T-helper 2 cell (primary cell): Measurements from ENCODE around the gene PHF21B.
A peak's percentile ranks its signal among the peaks of the same experiment; 100 is the strongest.

Experiments used
- DNase-seq, 5 experiments: peaks; one replicate each; pipeline versions ENCODE4 v3.0.0 to v3.0.0-alpha.2; 2012 to 2022

PHF21B gene

DNA sequence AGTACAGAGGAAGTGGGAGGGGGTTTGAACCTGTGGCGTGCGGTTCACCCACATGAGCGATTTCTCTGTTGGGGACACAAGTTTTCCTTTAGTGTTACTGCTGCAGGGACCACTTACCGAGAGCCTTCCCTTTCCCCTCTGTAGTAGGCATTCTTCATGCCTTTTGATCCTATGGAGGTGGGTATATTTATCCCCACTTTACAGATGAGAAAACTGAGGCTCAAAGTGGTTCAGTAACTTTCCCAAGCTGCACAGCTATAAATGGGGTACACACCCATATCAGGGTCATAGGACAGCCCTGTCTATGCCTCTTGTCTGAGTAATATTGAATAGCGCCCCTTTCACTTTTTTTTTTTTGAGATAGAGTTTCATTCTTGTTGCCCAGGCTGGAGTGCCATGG is 3.3 kb upstream of the PHF21B start:
- no peak for DNase-seq

DNA sequence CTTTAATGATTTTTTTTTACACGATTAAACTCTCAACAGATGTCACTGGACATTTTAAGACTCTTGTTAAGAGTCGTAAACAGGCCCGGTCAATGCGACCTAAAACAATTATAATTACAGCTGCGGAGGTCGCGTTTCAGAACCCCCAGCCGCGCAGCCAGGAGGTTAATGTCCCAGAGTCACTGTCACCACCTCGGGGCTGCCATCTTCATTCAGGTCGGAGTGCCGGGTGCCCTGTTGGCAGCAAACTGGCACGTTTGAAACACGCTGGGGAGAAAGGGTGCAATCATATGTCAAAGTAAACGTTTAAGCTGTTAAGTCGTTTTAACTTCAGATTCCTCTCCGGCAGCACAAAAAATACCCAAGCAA is 711 bp upstream of the PHF21B start:
- no peak for DNase-seq

DNA sequence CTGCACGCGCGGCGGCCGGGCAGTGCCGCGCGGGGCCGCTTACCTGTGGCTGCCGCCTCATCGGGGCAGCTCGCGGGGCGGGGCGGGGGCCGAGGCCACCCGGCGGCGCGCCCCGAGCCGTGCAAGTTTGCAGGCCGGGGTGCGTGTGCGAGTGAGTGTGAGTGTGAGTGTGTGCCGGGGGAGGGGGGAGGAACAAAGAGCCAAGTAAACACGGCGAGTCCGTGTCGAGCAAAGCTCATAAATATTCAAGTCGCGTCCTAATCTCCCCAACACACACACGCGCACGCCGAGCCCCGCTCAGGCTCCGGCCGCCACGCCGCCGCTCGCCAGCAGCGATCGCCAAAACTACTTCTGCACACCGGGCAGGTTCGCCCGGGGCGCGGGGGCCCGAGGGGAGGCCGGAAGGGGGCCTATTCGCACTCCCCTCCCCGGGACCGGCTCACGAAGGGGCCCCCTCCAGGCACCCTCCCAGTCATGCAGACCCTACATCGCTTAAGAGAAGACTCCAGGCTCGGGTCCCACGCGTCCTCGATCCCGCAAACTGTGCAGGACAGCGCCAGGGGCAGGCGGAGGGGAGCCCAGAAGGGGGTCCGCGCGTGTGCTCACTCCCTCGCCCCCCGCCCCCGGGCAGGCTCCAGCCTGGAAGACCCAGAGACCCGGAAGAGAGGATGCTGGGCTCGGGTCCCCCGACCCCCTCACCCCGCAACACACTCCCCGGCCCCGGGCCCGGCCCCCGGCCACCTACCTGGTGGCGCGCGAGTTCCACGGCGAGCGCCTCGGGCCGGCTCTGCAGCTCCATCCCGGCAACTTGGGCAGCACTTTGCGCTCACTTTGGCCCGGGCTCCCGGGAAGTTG is 827 bp downstream of the PHF21B start:
- DNase-seq = peak in 1 of 5 experiments; percentile 8

DNA sequence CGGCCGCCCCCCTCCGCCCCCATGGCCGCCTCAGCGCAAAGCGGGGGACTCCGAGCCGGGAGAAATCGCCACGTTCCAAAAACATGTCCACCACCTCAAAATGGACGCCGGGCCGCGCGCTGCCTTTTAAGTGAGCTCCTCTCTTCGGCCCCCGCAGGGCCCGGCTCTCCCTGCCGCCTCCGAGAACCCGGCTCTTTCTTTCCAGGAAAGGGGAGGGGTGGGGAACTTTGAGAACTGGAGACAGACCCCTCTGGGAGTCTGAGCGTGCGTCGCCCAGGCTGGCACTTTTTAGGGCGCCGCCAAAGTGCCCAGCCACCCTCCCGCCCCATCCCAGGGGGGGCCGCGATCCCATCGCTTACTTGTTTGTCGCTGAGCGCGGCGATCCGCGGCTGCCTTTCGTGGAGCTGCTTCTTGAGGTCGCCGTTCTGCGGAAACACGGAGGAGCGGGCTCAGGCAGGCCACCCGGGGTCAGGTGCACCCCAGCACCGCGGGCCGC is 1.6 kb downstream of the PHF21B start:
- peak in 1 of 5 experiments; percentile 5 for DNase-seq

DNA sequence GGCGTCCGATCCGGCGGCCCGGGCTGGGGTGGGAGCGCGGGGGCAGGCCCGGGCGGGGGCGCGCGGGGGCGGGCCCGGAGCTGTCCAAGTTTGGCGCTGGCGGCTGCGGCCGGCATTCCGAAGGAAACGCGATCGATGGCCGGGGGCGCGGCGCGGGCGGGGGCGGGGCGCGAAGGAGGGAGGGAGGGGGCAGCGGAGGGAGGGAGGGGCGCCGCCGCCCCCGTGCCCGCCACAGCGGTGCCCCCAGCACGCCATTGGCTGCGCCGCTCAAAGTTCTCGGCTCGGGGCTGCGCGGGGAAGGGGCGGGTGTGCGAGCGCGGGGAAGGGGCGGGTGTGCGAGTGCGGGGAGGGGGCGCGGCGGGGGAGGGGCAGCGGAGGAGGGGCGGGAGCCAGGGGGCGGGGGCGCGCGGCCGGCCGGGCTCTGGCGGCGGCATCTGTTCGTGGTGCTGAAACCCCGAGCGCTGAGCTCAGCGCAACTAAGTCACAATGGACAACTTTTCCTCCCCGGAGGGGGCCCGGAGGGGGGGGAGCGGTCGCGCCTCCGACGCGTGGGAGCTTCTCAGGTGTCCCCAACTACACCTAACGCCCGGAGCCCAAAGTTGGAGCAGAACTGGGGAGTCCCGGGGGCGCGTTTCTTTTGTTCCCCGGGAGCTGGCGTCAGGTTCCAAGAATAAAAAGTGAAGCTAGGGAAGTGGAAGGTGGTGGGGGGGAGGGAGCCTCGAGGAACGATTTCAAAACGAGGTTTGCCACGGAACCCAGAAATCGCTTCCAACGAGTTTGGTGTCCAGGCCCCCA is 2.2 kb downstream of the PHF21B start:
- peak in 1 of 5 experiments; percentile 11 for DNase-seq

DNA sequence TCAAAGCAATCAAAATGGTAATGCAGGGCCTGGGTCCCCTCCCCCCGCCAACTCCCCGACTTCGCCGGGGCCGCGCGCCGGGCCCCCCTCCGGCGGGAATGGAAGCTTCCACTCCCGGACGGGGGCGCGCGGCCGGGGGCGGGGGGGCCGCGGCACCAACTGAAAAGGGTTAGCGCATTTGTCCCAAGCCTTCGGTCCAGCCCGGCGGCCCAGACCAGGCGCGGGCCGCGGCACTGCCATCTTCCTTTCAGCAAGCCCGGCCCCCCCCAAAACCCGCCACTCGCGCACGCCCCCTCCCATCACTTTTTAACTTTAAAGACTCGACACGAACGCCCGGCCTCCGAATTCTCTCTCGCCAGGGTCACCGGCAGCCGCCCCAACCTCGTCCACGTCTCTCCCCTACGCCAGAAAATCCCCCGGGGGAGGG is 2.8 kb downstream of the PHF21B start:
- DNase-seq = no peak

DNA sequence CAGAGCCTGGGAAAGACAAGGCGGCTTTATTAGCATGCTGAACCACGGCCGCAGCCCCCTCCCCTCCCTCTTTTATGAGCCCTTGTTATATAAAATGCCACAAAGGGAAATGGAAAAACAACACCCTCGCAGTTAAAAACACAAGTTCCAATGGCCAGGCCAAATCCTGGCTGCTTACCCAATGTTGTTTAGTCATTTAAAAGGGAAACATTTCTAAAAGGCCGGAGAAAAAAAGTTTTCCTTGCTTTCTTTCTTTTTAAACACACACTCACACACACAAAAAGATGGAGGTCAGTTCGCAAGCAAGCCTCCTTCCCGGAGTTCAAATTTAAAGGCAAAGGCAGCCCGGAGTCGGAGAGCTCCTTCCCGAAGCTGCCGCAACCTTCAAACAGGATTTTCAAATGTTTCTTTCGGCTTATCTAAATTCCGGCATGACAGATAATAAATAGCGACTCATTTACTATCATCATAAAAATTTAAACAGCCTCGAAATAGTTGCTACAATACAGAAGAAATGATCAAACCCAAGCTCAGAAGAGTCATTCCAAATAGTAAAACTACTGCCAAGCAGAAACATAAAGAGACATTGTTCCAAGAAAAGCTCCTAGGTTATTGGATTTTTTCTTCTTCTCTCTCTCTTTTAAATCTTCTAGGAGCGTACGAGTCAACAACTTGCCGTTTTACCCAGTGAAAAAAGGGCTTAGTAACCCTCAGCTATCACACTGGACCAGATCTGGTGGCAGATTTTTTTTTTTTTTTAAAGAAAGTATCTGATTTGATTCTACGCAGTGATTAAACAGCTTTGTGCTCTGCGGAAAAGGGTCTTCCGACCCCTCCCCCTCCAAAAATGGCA is 3.5 kb downstream of the PHF21B start:
- no peak for DNase-seq

DNA sequence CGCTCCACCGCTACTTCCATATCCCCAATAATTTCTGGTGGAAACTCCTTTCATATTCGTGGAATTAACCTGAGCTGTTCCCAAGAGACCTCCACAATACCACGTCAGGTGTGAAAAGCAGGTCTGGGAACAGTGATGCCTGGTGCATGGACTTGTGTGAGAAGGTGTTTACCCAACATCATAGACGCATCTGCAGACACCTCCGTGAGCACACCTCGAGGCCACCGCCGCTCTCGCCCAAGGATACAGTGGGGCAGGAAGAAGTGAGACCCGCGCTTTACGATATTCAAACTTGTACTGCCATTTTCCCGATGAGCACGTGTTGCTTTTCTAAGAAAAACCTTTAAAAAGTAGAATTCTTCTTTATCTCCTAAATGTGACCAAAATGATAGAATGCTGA is 8.2 kb downstream of the PHF21B start:
- DNase-seq = no peak

DNA sequence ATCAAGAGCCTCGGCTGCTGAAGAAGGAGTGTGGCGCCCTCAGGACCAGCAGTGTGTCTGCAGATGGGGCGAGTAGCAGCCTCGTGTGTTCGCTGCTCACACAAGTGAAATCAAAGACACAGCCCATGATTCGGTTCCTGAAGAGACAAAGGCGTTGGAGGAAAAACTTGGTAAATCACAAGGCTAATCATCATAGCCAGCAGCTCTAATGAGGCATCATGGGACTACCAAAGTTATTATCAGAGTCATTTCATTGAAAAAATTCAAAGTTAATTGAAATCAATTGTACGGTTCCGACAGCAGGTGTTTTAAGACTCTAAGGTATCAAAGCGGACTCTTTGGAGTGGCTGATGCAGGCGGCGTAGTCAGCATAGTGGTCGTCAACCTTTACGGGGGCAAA is 9.5 kb downstream of the PHF21B start:
- no peak for DNase-seq

DNA sequence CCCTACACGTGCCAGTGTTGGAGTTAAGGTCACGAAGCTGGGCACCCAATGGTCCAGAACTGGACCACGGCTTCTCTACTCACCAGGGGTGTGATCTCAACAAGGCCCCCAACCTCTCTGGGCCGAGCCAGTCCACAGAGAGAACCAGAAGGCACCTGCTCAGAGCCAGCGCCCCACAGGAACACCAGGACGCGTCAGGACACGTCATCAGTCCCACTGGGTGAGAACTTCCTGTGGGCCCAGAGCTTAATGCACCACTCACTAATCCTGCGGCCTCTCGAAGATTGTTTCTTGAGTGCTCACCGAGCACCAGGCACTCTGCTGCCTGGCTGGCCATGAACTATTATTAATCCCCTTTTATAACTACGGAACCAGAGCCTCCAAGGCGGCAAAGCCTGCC is 10.1 kb downstream of the PHF21B start:
- no peak for DNase-seq

DNA sequence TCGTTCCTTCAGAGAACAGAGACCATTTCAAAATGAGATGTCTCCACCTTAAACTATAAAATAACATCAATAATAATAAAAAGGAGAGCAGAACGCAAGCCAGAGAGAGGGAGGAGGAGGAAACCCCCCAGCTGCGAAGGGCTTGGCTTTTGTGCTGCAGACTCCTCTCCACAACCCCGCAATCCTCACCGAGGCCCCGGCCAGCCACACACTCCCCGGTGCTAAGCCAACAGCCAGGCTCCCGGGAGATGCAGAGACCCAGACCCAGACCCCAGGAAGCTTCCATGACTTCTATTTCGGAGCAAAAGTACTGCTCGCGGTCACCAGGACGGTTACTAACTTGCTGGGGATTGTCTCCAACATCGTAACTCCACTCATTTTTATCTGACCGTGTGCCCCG is 10.6 kb downstream of the PHF21B start:
- DNase-seq = no peak

DNA sequence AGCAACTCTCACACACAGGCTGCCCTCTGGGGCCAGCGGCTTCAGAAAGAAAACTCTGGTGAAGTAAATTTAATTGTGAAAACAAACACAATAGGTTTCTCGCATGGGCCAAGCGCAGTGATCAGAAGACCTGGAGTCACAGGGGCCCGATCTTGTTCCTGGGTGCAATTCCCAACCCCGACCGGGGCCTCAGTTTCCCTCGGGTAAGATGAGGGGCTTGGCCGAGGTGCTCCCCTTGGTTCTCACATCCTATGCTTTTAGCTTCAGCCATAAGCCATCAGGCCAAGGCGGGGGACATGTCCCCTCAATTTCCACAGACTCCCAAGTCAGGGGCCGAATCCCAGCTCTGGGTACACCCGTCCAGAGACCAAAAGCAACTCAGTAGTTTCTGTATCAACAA is 11.5 kb downstream of the PHF21B start:
- DNase-seq = no peak

DNA sequence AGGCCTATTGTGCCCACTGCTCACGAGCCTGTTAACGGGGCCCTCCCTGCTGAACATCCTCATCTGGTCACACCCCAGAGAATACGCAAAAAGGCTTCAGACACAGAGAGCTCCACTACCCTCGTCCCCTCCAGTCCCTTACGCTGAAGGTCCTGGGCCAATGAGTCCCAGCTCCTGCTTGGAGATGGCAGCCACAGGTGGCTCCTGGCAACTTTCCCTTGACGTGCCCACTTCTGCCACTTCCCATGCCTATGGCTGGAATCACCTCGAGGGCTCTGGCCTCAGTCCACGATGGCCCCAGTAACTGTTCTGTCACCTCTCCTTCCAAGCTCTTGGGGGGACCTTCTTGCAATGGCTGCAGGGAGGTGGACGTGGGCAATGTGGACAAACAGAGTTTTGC is 12.7 kb downstream of the PHF21B start:
- DNase-seq = no peak

DNA sequence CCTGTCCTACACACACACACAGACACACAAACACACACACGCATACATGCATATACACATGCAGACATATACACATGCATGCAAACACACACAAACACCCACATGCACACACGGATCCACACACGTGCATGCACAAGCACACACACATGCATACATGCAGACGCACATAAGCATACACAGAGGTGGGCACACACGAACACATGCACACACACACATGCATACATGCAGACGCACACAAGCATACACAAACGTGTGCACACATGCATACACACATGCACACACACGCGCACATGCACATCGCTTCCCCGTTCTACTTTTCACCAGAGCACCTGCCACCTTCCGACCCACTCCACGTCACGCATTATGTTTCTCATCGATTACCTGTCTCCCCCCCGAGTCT is 13.2 kb downstream of the PHF21B start:
- DNase-seq = no peak

DNA sequence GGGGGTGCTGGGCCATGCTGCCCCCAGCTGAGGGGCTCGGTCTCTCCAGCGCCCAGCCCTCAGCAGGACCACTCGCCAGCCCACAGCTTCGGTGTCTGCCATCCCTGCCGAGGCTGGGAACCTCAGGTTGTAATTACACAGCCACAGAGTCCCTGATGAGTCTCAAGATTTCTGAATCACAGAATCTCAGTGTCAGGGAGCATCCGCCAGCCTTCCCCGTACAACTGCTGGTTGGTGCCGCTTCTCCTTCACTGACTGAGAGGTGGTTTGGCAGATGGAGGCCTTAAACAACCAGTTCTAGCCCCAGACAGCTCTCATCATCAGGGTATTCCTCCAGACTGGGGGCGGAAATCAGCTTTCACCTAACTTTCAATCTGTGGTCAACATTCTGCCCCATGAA is 13.7 kb downstream of the PHF21B start:
- DNase-seq = no peak

DNA sequence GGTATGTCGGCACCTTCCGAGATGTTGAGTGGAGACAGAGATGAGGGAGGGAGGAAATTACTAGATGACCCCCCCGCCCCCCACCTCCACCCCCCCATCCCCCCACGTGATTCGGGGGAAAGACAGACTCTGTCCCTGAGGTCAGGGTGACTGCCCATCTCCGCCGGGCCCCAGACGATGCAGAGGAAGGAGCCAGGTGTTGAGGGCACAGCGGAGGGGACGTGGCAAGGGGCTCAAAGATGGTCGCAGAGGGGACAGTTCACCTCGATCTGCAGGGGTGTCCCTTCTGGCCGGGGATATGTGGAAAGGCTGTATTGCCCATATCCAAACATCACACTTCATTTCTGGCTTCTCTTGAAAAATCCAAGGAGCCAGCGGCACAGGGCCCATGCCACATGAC is 14.1 kb downstream of the PHF21B start:
- DNase-seq = no peak

DNA sequence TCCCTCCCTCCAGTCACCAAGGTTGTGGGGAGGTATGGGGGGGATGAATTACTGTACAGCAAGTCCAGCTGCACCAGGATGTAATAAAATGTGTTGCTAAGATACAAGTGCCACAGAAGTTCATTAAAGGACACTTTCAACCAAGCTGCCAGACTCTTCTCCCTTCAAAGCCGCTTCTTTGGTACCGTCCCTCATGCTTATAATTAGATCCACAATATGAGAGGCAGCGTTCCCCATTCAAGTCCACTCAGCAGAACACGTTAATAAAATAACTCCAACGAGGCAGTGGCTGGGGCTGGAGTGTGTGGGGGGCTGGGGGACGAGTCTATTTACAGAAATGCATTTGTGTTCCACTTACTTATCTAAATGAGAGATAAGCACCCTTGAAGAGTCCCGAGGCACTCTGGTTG is 14.7 kb downstream of the PHF21B start:
- no peak for DNase-seq

DNA sequence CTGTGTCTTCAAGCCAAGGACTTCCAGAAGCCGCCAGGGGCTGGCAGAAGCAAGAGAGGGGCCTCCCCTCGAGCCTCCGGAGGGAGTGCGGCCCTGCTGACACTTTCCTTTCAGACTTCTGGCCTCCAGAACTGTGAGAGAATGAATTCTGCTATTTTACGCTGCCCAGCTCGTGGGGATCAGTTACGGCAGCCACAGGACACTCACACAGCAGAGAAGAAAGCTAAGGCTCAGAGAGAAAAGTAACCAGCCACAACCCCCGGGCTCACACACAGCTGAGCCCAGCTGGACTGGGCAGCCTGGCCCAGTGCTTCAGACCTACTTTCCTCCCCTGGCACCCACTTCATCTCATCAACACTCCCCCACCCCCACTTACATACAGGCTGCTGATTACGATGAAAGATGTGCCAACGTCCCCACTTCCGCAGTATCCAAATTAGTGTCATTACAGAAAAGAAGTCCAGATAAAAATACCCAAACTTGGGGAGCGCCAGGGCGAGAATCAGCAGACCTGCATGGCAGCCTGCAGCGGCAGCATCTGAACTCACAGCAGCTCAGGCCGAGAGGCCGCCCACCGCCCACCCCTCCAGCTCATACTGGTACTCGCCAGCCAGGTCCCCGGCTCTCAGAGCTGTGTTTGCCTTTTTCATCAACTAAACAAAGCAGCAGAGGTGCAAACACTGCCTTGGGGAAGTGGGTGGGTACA is 15.3 kb downstream of the PHF21B start:
- DNase-seq = no peak

DNA sequence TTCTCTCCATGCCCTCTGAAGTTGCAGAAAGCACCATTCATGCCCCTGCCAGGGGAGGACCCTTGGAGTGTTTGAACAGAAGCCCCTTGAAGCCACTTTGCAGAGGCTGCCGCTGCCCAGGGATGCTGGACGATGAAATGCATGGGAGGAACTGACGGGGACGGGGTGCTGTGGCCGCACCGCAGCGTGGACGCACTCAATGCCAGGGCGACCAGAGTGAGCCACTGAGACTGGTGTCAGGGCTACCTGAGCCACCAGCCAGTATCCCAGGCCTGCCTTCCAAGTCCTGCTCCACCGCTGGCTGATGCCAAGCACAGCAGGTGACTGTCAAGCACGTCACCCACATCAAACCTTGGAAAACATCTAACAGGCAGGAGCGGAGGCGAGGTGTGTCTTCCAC is 17.6 kb downstream of the PHF21B start:
- DNase-seq = no peak

DNA sequence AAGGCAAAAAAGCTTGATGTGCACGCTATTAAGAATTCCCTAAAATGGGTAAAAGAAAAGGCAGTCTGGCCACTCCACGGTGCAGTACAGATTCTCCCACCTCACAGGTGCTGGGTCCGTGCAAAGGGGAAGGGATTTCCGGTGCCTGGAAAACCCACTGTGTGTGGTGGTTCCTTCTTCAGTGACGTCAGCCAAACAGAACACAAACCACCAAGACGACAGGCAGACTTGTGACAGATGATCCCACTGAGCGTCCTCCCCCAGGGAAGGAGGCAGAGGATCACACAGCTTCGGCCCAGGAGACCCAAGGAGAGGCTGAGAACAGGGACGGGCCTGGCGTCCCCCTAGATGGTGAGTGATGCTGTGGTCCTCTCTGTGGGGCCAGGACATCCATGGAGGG is 18.6 kb downstream of the PHF21B start:
- no peak for DNase-seq

DNA sequence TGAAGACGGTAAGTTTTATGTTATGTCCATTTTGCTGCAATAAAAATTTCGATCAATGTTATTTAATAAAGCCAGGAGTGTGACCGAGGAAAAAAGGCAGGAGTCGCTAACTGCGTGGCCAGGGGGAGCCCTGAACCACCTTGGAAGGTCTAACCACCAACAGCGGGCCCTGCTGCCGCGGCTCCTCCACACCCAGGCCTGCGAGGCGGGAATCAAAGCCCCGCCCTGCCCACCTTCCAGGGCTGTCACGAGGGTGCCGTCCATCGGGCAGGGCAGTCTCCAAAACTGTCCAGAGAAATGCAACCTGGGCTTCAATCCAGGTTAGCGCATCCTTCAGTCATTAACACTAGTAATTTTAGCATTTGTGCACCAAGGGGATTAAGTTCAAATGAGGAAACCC is 19.0 kb downstream of the PHF21B start:
- DNase-seq = no peak

DNA sequence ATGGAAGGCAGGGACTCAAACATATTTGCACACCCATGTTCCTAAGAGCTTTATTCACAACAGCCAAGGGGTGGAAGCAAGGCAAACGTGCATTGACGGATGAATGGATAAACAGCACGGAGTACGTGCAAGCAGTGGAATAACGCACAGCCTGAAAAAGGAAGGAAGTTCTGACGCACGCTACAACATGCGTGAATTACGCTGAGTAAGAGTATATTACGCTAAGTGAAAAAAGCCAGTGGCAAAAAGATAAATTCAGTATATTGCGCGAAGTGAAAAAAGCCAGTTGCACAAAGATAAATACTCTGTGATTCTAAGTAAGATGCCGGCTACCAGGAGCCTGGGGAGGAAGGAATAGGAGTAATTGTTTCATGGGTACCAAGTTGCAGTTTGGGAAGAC is 19.5 kb downstream of the PHF21B start:
- no peak for DNase-seq
